VCaP (cell line): Measurements from ENCODE around the gene CCDC116.
"Not testable (repeated sequence)": the region's sequence is repeated elsewhere in the genome, so short reads cannot be mapped to it uniquely, and the experiment has no call there.

Source experiments
- H3K27ac ChIP-seq: fragments of 450-650 bp; 2 replicates; pipeline ENCODE4 v1.5.1; 2017
- TF ChIP-seq, protein P1 (sequence below): fragments of 450-650 bp; conservative IDR thresholded peaks from 2 replicates; pipeline ENCODE4 v1.5.1; 2017; ENCODE audit warnings: mild to moderate bottlenecking, moderate library complexity

The CCDC116 gene

DNA sequence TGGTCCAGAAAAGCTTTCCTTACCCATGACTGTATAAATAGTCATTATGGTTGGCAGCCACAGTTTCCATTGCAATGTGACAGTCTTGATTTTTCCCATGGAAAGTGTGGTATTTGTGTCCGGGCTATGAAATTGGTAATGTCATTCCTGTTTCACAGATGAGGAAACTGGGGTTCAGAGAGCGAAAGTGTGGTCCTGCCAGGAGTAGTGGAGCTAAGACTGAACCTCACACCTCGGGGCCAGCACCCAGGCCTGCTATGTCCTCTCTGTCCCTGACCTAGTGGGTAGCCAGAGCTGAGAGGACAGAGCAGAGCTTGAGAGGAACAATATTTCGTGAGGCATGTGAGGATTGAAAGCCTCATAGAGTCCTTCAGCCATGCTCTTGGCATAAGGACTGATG lies 1.5 kb upstream of the CCDC116 start:
- TF ChIP-seq, protein P1, sequence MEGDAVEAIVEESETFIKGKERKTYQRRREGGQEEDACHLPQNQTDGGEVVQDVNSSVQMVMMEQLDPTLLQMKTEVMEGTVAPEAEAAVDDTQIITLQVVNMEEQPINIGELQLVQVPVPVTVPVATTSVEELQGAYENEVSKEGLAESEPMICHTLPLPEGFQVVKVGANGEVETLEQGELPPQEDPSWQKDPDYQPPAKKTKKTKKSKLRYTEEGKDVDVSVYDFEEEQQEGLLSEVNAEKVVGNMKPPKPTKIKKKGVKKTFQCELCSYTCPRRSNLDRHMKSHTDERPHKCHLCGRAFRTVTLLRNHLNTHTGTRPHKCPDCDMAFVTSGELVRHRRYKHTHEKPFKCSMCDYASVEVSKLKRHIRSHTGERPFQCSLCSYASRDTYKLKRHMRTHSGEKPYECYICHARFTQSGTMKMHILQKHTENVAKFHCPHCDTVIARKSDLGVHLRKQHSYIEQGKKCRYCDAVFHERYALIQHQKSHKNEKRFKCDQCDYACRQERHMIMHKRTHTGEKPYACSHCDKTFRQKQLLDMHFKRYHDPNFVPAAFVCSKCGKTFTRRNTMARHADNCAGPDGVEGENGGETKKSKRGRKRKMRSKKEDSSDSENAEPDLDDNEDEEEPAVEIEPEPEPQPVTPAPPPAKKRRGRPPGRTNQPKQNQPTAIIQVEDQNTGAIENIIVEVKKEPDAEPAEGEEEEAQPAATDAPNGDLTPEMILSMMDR = no peak
- no peak overlapping the region for H3K27ac ChIP-seq

DNA sequence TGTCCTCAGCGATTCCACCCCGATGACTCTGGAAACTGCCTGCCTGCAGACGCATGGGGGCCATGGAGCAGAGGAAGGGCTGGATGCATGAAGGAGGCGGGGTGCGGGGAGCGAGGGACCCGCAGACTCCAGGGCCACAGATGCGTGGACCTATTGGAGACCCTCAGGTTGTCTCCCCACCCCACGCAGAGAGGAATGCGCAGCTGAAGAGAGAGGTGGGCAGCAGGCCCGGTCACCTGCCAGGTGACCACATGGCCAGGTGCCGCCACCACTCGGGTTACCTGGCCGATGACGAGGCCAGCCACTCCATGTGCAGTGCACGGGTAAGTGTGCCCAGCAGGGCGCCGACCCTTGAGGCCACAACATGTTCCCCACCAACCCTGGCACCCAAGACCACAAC lies 371 bp downstream of the CCDC116 start:
- TF ChIP-seq, protein P1 = no peak
- H3K27ac ChIP-seq = no peak overlapping the region

DNA sequence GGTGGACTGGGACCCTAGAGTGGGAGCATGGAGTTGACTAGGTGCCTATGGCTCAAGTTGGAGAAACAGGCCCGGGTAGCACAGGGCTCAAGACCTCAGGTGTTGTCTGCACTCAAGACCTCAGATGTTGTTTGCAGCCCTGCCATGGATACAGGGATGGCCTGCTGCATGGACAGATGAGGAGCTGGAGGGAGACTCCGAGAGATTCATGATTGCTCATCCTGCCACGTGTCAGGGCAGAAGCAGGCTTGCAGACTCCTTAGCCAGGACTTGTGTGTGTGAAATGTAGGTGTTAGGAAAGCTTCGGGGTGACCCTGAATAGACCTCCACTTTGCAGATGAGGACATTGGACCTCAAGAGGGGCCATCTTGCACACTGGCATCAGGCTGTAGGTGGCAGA lies 921 bp downstream of the CCDC116 start:
- TF ChIP-seq, protein P1 = no peak
- H3K27ac ChIP-seq = no peak overlapping the region

DNA sequence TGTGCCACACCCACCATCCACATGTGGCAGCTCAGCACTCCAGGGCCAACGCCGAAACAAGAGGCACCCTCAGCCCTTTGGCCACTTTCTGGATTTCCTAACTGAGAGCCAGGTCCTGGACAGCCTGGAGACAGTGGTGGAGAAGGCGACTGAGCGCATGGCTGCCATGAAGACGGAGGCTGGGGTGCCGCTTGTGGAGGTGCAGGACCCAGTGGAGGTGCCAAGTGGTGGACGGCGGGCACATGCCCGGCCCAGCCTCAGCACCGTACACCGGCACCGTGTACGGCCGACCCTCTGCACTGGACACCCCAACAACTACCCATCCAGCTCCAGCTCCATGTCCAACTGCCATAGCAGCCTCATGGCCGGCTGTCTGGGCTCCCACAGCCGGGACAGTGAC lies 1.5 kb downstream of the CCDC116 start:
- H3K27ac ChIP-seq = no peak overlapping the region
- TF ChIP-seq, protein P1 = no peak

DNA sequence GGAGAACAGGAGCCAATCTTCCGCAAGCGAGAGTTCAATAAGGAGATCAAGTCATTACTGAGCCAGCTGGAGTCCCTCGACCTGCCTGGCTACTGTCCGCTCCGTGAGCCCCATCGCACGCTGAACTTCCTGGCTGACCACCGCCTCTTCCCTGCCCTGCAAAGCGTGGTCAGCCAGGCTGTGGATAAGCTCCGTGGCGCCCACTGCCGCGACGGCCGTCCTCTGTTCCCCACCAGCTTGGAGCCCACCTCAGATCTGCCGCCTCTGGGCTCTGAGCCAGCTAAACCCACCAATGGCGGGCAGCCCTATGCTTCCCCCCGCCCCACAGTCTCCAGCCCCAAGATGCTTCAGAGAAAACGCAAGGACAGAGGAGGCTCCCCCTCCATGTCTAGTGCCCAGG lies 2.3 kb downstream of the CCDC116 start:
- H3K27ac ChIP-seq = no peak overlapping the region
- TF ChIP-seq, protein P1 = no peak

DNA sequence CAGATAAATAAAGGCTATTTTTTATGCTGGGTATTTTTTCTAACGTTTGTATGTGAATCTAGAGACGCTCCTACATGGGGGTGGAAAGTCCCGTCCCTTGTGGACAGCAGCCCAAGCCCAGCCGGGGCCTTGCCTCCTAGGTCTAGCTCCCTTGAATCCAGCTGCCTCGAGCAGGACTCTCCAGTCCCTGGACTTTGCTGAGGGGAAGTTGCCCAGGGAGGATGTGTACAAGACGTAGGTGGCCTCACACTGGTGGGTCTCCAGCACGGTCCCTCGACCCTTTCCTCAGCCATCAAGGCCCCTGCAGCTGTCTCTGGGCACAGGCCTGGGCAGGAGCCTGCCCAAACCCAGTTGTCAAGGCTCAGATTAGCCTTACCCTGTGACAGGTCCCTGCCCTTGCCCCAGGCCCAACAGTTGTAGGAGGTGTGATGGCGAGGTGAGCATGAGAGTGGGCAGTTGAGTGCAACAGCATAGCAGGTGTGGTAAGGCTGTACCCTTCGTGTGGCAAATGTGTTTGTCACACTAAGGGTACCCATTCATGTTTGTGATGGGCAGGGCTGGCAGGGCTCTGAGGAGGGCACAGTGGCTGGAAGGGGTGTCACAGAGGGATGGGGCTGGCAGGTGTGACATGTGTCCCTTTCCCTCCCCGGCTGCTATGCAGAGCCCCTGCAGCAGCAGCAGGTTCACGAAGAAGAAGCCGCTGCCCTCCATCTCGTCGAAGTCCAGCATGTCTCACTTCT lies 3.4 kb downstream of the CCDC116 start:
- TF ChIP-seq, protein P1 = no peak
- H3K27ac ChIP-seq = no peak overlapping the region

DNA sequence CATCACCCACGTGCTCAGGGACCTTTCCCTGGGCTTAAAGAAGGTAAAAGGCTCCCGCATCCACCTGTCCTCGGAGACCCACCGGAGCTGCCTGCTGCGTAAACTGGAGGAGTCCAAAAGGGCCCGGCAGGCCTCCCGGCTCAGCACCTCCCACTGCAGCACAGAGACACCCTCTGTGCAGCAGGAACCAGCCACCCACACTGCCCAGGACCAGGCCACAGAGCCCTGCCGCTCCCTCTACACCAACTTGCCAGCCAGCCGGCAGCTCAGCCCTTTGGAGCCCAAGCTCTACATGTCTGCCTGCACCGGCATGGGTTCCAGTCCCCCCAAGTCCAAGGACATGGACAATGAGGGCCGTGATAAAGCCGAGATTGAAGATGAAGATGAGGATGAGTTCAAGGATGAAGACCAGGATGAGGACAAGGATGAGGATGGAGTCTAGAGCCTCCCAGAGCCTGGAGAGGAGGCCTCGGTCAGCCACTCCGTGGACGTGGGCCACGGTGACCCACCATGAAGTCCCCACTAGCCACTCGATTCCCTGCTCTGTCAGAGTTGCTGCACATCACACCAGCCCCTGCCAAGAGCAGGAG lies 4.2 kb downstream of the CCDC116 start:
- TF ChIP-seq, protein P1 = no peak
- H3K27ac ChIP-seq = no peak overlapping the region

DNA sequence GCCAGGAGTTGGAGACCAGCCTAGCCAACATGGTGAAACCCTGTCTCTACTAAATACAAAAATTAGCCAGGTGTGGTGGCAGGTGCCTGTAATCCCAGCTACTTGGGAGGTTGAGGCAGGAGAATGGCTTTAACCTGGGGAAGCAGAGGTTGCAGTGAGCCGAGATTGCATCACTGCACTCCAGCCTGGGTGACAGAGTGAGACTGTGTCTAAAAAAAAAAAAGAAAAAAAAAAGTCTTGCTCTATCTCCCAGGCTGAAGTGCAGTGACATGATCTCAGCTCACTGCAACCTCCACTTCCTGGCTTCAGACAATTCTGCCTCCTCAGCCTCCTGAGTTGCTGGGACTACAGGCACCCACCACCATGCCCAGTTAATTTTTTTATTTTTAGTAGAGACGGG lies 4.9 kb downstream of the CCDC116 start:
- H3K27ac ChIP-seq = not testable (repeated sequence)
